Measurements from ENCODE around the gene BSND.

DNA sequence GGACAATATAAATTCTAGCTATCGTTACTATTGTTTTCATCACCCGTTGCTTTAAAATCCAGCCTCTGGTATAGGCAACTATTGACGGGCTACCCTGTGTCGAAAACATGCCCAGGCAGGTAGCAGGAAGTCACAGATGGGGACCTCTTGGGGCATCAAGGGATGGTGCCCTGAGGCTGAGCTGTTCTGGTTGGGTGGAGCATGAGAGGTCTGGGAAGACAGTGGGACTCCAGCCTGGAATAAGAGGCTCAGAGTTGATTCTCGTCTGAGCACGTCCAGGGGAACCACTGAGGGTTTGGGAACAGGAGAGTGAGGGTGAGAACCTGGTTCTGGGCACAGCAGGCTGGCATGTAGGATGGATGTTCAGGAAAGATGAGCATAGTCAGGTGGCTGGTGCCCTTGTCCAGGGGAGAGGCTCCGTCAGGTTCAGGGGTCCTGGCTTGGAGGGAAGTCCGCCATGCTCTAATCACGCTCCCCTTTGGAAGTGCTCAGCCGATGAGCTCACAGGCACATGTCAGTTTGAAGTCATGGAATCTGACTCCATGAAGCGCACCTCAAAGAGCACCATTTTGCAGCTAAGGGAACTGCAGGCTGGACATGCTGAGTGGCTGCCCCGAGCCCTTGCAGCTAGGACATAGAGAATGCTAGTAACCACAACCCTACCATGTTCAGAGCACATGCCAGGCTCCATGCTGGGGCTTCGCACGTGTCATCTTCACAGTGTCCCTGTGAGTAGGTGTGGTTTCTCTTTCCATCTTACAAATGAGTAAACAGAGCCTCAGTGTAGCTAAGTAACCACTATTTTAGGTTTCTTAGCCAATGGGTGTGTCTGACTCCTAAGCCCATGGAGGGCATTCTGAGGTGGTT, 61.6 kb downstream of the BSND start:
- TF ChIP-seq, protein P1, sequence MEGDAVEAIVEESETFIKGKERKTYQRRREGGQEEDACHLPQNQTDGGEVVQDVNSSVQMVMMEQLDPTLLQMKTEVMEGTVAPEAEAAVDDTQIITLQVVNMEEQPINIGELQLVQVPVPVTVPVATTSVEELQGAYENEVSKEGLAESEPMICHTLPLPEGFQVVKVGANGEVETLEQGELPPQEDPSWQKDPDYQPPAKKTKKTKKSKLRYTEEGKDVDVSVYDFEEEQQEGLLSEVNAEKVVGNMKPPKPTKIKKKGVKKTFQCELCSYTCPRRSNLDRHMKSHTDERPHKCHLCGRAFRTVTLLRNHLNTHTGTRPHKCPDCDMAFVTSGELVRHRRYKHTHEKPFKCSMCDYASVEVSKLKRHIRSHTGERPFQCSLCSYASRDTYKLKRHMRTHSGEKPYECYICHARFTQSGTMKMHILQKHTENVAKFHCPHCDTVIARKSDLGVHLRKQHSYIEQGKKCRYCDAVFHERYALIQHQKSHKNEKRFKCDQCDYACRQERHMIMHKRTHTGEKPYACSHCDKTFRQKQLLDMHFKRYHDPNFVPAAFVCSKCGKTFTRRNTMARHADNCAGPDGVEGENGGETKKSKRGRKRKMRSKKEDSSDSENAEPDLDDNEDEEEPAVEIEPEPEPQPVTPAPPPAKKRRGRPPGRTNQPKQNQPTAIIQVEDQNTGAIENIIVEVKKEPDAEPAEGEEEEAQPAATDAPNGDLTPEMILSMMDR (IDR thresholded peaks at IDR 0.05 in 4 of 5, conservative IDR thresholded peaks at IDR 0.05 in 1 of 5): no peak
- no peak for TF ChIP-seq POLR2A (IDR thresholded peaks at IDR 0.05)

All from gastrocnemius medialis (tissue), 4 donors.